Kidney (tissue), 14 donors: Measurements from ENCODE around the gene TBX15. TPM values are rescaled to one million over a fixed set of nuclear protein-coding genes. Genes with fewer than 3 reads are reported as not detected.

Experiments
- DNase-seq, 5 donors: peaks; one replicate each; pipeline ENCODE4 v3.0.0-alpha.2; 2013 to 2020
- FAIRE-seq: peaks from 2 replicates; lab custom pipeline; 2012; peaks lifted over from hg19 to GRCh38; lab: Jason Lieb, UNC
- H3K27ac ChIP-seq, 2 donors: one replicate each; pipeline ENCODE4 v1.7.0; 2013; ENCODE audit warnings: low read depth in 2 of 2, low read length in 2 of 2, inconsistent platforms in 1 of 2
- H3K27me3 ChIP-seq: one replicate; pipeline ENCODE4 v1.7.1; 2013; ENCODE audit warnings: low read length, inconsistent platforms; ENCODE audit not compliant: control insufficient read depth, insufficient read depth
- H3K36me3 ChIP-seq, 3 donors: one replicate each; pipeline versions ENCODE4 v1.7.0 to v1.7.1; 2013; ENCODE audit warnings: low read length in 3 of 3, control low read depth in 1 of 3, inconsistent platforms in 1 of 3; ENCODE audit not compliant: insufficient read depth in 3 of 3, control insufficient read depth in 2 of 3
- H3K4me1 ChIP-seq, 3 donors: one replicate each; pipeline versions ENCODE4 v1.7.0 to v1.7.1; 2013; ENCODE audit warnings: low read length in 3 of 3, inconsistent platforms in 1 of 3, low read depth in 1 of 3; ENCODE audit not compliant: control insufficient read depth in 2 of 3, insufficient read depth in 2 of 3
- H3K4me3 ChIP-seq, 3 donors: one replicate each; pipeline versions ENCODE4 v1.7.0 to v1.8.1; 2013; ENCODE audit warnings: low read length in 3 of 3, control low read depth in 1 of 3, inconsistent platforms in 1 of 3
- H3K9ac ChIP-seq, 3 donors: one replicate each; pipeline versions ENCODE4 v1.7.0 to v1.7.1; 2013; ENCODE audit warnings: low read length in 3 of 3, control low read depth in 1 of 3, inconsistent platforms in 1 of 3
- H3K9me3 ChIP-seq, 3 donors: one replicate each; pipeline versions ENCODE4 v1.7.0 to v1.7.1; 2013; ENCODE audit warnings: low read length in 3 of 3, control low read depth in 1 of 3, inconsistent platforms in 1 of 3; ENCODE audit not compliant: control insufficient read depth in 2 of 3, insufficient read depth in 1 of 3
- CTCF ChIP-seq: IDR thresholded peaks from 3 replicates; pipeline ENCODE4 v1.5.1; 2012; ENCODE audit warnings: mild to moderate bottlenecking, moderate library complexity, borderline replicate concordance; ENCODE audit not compliant: insufficient read depth; ENCODE audit errors: extremely low read depth
- intact Hi-C: fragments of 100-400 bp; cut with DNase I; formaldehyde crosslinking; loops from one replicate; pipeline ENCODE4 v1.11.1; 2022
- polyA plus RNA-seq: library from polyadenylated mRNA; stranded (reverse); fragments of 350-450 nt; fragmentation: Illumina TruSeq; extraction: RNeasy Lipid Tissue Mini Kit (QIAGEN cat#74804); gene quantifications from one replicate; pipeline ENCODE4 v1.2.3, GENCODE V29; 2014; ENCODE audit warnings: low read depth, low replicate concordance; ENCODE audit not compliant: insufficient read depth
- total RNA-seq: library from RNA; stranded (reverse); fragmentation: NEBNext Ultra II Directional; extraction: Animal tissue kit (Norgen Biotek cat#: 25700); gene quantifications from one replicate; pipeline ENCODE4 v1.2.1, GENCODE V29; 2021
- donor health status: control.
- donor health status: control.
- donor health status: control.
- donor health status: control.
- donor health status: control.
- donor health status: DM: yes; HTN: yes; CAD: no.
- donor health status: Normal renal cell carcinoma (clear cell type).

The TBX15 gene
- total and polyA plus RNA-seq, 2 donors from 2014 or later = 0.82 TPM; not detected in 1

GRCh38 chr1:119012383-119012782, 24.2 kb upstream of the TBX15 start:
- intact Hi-C loops = no loop called here
- TF ChIP-seq CTCF = no peak
- H3K27me3 ChIP-seq = peaks cover 24% of the 10 kb centered on the region
- no peak overlapping the region for H3K9ac ChIP-seq
- no peak for DNase-seq
- no peak for FAIRE-seq
- no peak overlapping the region for H3K27ac ChIP-seq
- H3K9me3 ChIP-seq = no peaks in the 10 kb centered on the region
- no peak overlapping the region for H3K4me3 ChIP-seq
- H3K36me3 ChIP-seq = no peaks in the 10 kb centered on the region
- peaks cover 0 to 11% (median 0%) of the 10 kb centered on the region in 3 donors for H3K4me1 ChIP-seq

GRCh38 chr1:119011706-119012105, 23.6 kb upstream of the TBX15 start:
- Histone ChIP-seq H3K4me3 (no peak overlapping the region), H3K27ac (no peak overlapping the region), H3K9ac (no peak overlapping the region), H3K4me1 (peaks cover 0 to 11% (median 0%) of the 10 kb centered on the region in 3 donors), H3K27me3 (peaks cover 28% of the 10 kb centered on the region), H3K9me3 (no peaks in the 10 kb centered on the region), H3K36me3 (no peaks in the 10 kb centered on the region)
- TF ChIP-seq CTCF = no peak
- intact Hi-C loops = no loop called here
- DNase-seq (no peak), FAIRE-seq (no peak)

- intact Hi-C loops = no loop called here
Measured at GRCh38 chr1:119011116-119011515, 23.0 kb upstream of the TBX15 start.

More at GRCh38 chr1:119011116-119011515, 23.0 kb upstream of the TBX15 start:
- Histone ChIP-seq H3K36me3 (no peaks in the 10 kb centered on the region), H3K4me1 (peaks cover 0 to 11% (median 0%) of the 10 kb centered on the region in 3 donors), H3K27ac (no peak overlapping the region), H3K9me3 (no peaks in the 10 kb centered on the region), H3K9ac (no peak overlapping the region), H3K27me3 (peaks cover 34% of the 10 kb centered on the region), H3K4me3 (no peak overlapping the region)
- no peak for FAIRE-seq
- TF ChIP-seq CTCF = no peak
- DNase-seq = no peak
